Ovary (tissue), 3 donors: ENCODE data around the gene C1R.

Experiments used
- EP300 ChIP-seq: sonication (generic); formaldehyde crosslinking; IDR thresholded peaks from one replicate; pipeline ENCODE4 v1.6.1; 2017; ENCODE audit warnings: antibody characterized with exemption
- POLR2A ChIP-seq: fragments of 450-650 bp; IDR thresholded peaks from one replicate; pipeline ENCODE4 v1.6.1; 2017; ENCODE audit warnings: antibody characterized with exemption, mild to moderate bottlenecking, moderate library complexity
- TF ChIP-seq, protein P1 (sequence below), 3 donors: fragments of 450-650 bp in 2 of 3; fragments of 200-600 bp in 1 of 3; IDR thresholded peaks; one replicate each; pipeline versions ENCODE4 v1.5.1 to v1.8.0; 2016 to 2022; ENCODE audit warnings: antibody characterized with exemption in 3 of 3, mild to moderate bottlenecking in 1 of 3
- donor health status: DM: no; HTN: no; CAD: no.

DNA sequence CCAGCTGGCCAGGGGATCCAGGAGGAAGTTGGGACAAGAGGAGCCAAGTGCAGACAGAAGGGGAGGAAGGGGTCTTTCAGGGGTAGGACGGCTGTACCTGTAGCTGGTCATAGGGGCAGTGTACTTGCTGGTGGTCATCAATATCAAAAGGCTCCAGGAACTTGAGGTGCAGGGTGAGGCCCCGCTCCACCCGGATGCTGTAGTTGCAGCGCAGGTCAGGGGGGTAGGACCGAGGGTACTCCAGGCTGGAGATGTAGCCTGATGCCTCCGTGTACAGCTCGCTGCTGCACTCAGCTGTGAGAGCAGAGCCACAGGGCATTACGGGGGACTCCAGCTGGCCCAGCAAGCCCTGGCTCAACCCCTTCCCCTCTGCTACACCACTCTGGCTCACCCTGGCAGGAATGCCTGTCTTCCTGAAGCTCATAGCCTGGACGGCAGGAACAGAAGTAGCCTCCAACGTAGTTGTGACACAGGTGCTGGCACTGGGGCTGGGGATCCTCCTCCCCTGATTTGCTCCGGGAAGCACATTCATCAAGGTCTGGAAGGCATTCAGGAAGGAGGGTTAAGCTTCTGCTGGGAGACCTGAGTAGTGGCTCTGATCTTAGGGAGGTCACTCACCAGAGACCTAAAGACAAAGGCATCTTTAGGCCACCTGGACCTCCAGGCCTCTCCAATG is 2.9 kb downstream of the C1R start:
- TF ChIP-seq, protein P1, sequence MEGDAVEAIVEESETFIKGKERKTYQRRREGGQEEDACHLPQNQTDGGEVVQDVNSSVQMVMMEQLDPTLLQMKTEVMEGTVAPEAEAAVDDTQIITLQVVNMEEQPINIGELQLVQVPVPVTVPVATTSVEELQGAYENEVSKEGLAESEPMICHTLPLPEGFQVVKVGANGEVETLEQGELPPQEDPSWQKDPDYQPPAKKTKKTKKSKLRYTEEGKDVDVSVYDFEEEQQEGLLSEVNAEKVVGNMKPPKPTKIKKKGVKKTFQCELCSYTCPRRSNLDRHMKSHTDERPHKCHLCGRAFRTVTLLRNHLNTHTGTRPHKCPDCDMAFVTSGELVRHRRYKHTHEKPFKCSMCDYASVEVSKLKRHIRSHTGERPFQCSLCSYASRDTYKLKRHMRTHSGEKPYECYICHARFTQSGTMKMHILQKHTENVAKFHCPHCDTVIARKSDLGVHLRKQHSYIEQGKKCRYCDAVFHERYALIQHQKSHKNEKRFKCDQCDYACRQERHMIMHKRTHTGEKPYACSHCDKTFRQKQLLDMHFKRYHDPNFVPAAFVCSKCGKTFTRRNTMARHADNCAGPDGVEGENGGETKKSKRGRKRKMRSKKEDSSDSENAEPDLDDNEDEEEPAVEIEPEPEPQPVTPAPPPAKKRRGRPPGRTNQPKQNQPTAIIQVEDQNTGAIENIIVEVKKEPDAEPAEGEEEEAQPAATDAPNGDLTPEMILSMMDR (IDR thresholded peaks at IDR 0.05), result no peak
- TF ChIP-seq POLR2A (no peak), EP300 (no peak)
